Heart right ventricle (tissue), 16 donors: ENCODE measurements around the gene PRDX5. TPM values are rescaled to one million over a fixed set of nuclear protein-coding genes. Genes with fewer than 3 reads are reported as not detected.

Experiments used
- ATAC-seq, 8 donors: fragments of 200-7000 bp; cut with Tn5 transposase; one replicate each; pipeline ENCODE4 v1.9.1; 2020; ENCODE audit warnings: mild to moderate bottlenecking in 8 of 8, moderate library complexity in 8 of 8, moderate number of reproducible peaks in 1 of 8
- DNase-seq, 2 donors: peaks; one replicate each; pipeline ENCODE4 v3.0.0-alpha.2; 2020
- H3K27ac ChIP-seq, 10 donors: fragments of 200-600 bp; sonication (generic) in 2 of 10; one replicate each; pipeline versions ENCODE4 v1.5.0 to v1.8.0; 2020 to 2022; ENCODE audit warnings: mild to moderate bottlenecking in 3 of 10
- H3K27me3 ChIP-seq, 7 donors: fragments of 200-600 bp; one replicate each; pipeline ENCODE4 v1.8.0; 2021 to 2022; ENCODE audit warnings: mild to moderate bottlenecking in 2 of 7
- H3K36me3 ChIP-seq, 9 donors: fragments of 200-600 bp; sonication (generic) in 1 of 9; one replicate each; pipeline versions ENCODE4 v1.5.0 to v1.8.0; 2020 to 2022; ENCODE audit warnings: mild to moderate bottlenecking in 2 of 9
- H3K4me1 ChIP-seq, 9 donors: fragments of 200-600 bp; sonication (generic) in 1 of 9; one replicate each; pipeline versions ENCODE4 v1.5.0 to v1.8.0; 2020 to 2022; ENCODE audit warnings: mild to moderate bottlenecking in 4 of 9
- H3K4me3 ChIP-seq, 10 donors: fragments of 200-600 bp; sonication (generic) in 2 of 10; one replicate each; pipeline versions ENCODE4 v1.5.0 to v1.8.0; 2020 to 2022; ENCODE audit warnings: mild to moderate bottlenecking in 7 of 10, moderate library complexity in 2 of 10
- H3K9me3 ChIP-seq, 11 donors: fragments of 200-600 bp in 10 of 11; sonication (generic) in 2 of 11; one replicate each; pipeline versions ENCODE4 v1.5.0 to v1.8.0; 2013 to 2022; ENCODE audit warnings: mild to moderate bottlenecking in 2 of 11, control low read depth in 1 of 11, moderate library complexity in 1 of 11
- WGBS, 2 donors: extraction: QIAGEN DNeasy Blood & Tissue Kit; methylation state at CpG; one replicate each; pipeline ENCODE4 v1.1.7; 2013; ENCODE audit warnings: inconsistent platforms in 1 of 2; 5-methylcytosine and 5-hydroxymethylcytosine counted together
- intact Hi-C, 10 donors: fragments of 100-400 bp; cut with DNase I; formaldehyde crosslinking; loops; one replicate each; pipeline versions ENCODE4 v1.11.1 to v1.14.2; 2022
- polyA plus RNA-seq, 2 donors: library from polyadenylated mRNA; stranded (reverse); fragments of 200-250 nt; gene quantifications; one replicate each; pipeline ENCODE4 v1.2.3, GENCODE V29; 2013
- total RNA-seq, 10 donors: library from RNA; stranded (reverse); fragmentation: NEBNext Ultra II Directional in 3 of 10; extraction: Animal tissue kit (Norgen Biotek cat#: 25700) in 3 of 10; gene quantifications; one replicate each; pipeline versions ENCODE4 v1.2.1 to v1.2.4, GENCODE V29; 2021 to 2023
- TF ChIP-seq, protein P1 (sequence below), 9 donors: fragments of 200-600 bp; sonication (generic) in 2 of 9; IDR thresholded peaks; one replicate each; pipeline versions ENCODE4 v1.5.0 to v1.8.0; 2021 to 2022; ENCODE audit warnings: antibody characterized with exemption in 9 of 9, mild to moderate bottlenecking in 5 of 9, moderate library complexity in 1 of 9
- donor health status: Arrhythmogenic right ventricular cardiomyopathy.
- donor health status: ischemic (EF 13 %, LVEDD 7.1; RV severe dilation, severe dysfunction).
- donor health status: healthy with polysubstance abuse.
- donor health status: DM: no; HTN: yes; CAD: no.
- donor health status: DM: no; HTN: no; CAD: no.
- donor health status: ischemic (EF 25% LVEDD 6.9; RV normal size, moderate dysfunction).
- donor health status: ischemic (EF 25% LVEDD 5.7; RV mildly dilated, moderate dysfunction).
- donor health status: healthy.
- donor health status: DM: yes; HTN: yes; CAD: no.
- donor health status: Ischemic cardiomyopathy.
- donor health status: ischemic (EF 35%, LVEDD 5.7; RV mildly dilated, moderate dysfunction).
- donor health status: nonischemic (EF 11% LVEDD 7.7; RV severe dilation, severe dysfunction).
- donor health status: DM: yes; HTN: yes; CAD: no.
- donor health status: PGD.
- donor health status: ischemic (EF 29% LVEDD 5.4; RV normal size, mild dysfunction).
- donor health status: nonischemic (EF 23%, LVEDD 6.1; RV moderate dilation, normal function).

Gene PRDX5
- total and polyA plus RNA-seq, 12 donors = 264 to 750 (median 292) TPM

DNA sequence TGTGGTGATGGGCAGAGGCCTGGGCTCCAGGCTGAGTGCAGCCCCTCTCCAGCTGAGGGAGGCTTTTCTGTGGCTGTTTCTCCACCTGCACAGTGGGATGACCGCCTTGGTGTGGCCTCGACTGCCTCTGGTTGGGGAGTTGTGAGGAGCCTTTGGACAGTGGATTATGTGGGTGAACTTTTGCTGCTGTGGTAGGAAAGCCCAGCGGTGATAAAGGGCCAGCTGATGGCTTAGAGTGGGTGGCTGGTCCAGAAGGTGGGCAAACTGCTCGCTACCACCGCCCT, 13.9 kb upstream of the PRDX5 start:
- 59 to 63% methylated on average over 5 of the region's 5 CpGs for WGBS, 2 donors
- peaks cover 0 to 31% (median 26%) of the 10 kb centered on the region in 7 donors for H3K27me3 ChIP-seq
- peak overlapping the region in 9 of 10 donors; percentile 90 to 98 (median 96) for H3K27ac ChIP-seq
- H3K36me3 ChIP-seq = peaks cover 0 to 16% (median 0%) of the 10 kb centered on the region in 9 donors
- H3K4me3 ChIP-seq = peak overlapping the region in 8 of 10 donors; percentile 54 to 93 (median 77)
- DNase-seq (no peak), ATAC-seq (no peak)
- TF ChIP-seq, protein P1, sequence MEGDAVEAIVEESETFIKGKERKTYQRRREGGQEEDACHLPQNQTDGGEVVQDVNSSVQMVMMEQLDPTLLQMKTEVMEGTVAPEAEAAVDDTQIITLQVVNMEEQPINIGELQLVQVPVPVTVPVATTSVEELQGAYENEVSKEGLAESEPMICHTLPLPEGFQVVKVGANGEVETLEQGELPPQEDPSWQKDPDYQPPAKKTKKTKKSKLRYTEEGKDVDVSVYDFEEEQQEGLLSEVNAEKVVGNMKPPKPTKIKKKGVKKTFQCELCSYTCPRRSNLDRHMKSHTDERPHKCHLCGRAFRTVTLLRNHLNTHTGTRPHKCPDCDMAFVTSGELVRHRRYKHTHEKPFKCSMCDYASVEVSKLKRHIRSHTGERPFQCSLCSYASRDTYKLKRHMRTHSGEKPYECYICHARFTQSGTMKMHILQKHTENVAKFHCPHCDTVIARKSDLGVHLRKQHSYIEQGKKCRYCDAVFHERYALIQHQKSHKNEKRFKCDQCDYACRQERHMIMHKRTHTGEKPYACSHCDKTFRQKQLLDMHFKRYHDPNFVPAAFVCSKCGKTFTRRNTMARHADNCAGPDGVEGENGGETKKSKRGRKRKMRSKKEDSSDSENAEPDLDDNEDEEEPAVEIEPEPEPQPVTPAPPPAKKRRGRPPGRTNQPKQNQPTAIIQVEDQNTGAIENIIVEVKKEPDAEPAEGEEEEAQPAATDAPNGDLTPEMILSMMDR (IDR thresholded peaks at IDR 0.05) = no peak
- H3K4me1 ChIP-seq = peaks cover 23 to 57% (median 49%) of the 10 kb centered on the region in 9 donors
- intact Hi-C loops = loop anchor here in 6 of 10 donors (2.0 to 5.0 kb wide), 7 partner anchors 19 to 102 kb away; partner anchors contain the start of genes BAD (in 2 of the 6), GPR137 (in 2 of the 6), PPP1R14B (in 2 of the 6) and FERMT3 (in 1 of the 6)
- H3K9me3 ChIP-seq = no peaks in the 10 kb centered on the region

DNA sequence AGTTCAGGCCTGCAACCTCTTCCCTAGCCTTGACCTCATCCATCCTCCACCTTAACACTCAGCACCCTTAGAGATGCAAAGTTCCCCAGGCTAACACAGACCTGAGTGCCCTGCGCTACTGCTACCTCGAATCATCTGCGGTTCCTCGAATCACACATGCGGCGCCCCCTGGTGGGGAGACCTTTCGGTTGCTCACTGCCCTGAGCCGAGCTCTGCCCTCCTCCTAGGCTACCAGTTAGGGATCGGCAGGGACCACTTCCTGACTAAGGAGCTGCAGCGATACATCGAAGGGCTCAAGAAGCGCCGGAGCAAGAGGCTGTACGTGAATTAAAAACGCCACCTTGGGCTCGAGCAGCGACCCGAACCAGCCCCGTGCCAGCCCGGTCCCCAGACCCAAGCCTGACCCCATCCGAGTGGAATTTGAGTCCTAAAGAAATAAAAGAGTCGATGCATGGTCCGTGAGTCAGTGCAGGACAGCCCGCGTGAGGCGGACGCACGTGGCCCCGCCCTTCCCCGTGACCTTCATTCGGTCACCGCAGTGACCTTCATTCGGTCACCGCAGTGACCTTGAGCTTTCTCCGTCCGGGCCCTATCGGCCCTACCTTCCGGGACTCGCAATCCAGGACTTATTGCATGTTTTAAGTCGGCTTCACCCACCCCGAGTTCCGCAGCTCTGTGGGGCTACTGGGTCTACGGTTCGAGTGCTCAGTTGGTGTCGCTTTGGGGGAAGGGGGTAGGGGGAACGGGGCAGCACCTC, 13.4 kb upstream of the PRDX5 start:
- H3K9me3 ChIP-seq = no peaks in the 10 kb centered on the region
- WGBS, 2 donors = 1% methylated on average over 46 of the region's 46 CpGs
- H3K27me3 ChIP-seq = peaks cover 0 to 25% (median 20%) of the 10 kb centered on the region in 7 donors
- intact Hi-C loops = loop anchor here in 6 of 10 donors (1.0 to 5.0 kb wide), 8 partner anchors 13 to 102 kb away; partner anchors contain the start of genes BAD (in 2 of the 6), GPR137 (in 2 of the 6), PPP1R14B (in 2 of the 6) and FERMT3 (in 1 of the 6)
- TF ChIP-seq, protein P1 (IDR thresholded peaks at IDR 0.05) = peak; percentile 84 to 96 (median 91)
- H3K4me1 ChIP-seq = peaks cover 18 to 55% (median 44%) of the 10 kb centered on the region in 9 donors
- H3K4me3 ChIP-seq = peak overlapping the region; percentile 36 to 93 (median 75)
- ATAC-seq = peak; percentile 26 to 77 (median 60)
- peaks cover 0 to 18% (median 0%) of the 10 kb centered on the region in 9 donors for H3K36me3 ChIP-seq
- H3K27ac ChIP-seq = peak overlapping the region; percentile 90 to 98 (median 96)
- DNase-seq = peak; percentile 93 to 94

DNA sequence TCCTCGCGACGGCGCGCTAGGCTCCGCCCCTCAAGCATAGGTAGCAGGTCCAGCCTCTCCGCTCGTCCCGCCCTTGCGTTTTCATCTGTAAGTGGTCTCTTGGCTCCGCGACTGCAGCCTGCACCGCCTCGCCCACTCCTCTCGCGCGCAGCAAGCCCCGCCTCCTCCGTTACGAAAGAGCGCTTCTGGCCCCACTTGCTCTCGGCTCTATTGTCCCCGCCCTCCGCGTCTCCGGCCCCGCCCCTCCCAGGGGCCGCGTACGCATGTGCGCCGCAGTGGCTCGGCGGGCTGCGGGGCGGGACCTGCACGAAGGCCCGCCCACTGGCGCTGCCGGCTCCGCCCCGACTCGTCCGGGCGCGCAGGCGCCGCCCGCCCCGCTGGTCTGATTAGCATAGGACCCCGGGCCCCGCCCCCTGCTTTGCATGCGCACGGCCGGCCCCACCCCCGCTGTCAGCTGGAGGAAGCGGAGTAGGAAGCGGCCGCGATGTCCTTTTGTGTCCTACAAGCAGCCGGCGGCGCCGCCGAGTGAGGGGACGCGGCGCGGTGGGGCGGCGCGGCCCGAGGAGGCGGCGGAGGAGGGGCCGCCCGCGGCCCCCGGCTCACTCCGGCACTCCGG, 12.7 kb upstream of the PRDX5 start, which contains the start of gene ESRRA:
ESRRA (plus strand) TSS at position 450 of the 616 bp plus-strand sequence. CDS start 1,656 bp downstream, outside the sequence.
- H3K9me3 ChIP-seq = no peaks in the 10 kb centered on the region
- peaks cover 0 to 19% (median 14%) of the 10 kb centered on the region in 7 donors for H3K27me3 ChIP-seq
- peak; percentile 85 to 94 (median 90) for ATAC-seq
- peak within 1 kb of the TSS; percentile 90 to 98 (median 96) for H3K27ac ChIP-seq
- peak; percentile 99 to 100 for DNase-seq
- H3K36me3 ChIP-seq = peaks cover 0 to 18% (median 0%) of the 10 kb centered on the region in 9 donors
- peaks cover 12 to 49% (median 37%) of the 10 kb centered on the region in 9 donors for H3K4me1 ChIP-seq
- 0 to 1% methylated on average over 46 to 72 of the region's 81 CpGs for WGBS, 2 donors
- TF ChIP-seq, protein P1 (IDR thresholded peaks at IDR 0.05) = no peak
- H3K4me3 ChIP-seq = peak within 1 kb of the TSS; percentile 63 to 93 (median 76)
- intact Hi-C loops = loop anchor here in 2 of 10 donors (1.0 to 2.0 kb wide), 4 partner anchors 12 to 58 kb away; partner anchors contain the start of genes BAD (in 2 of the 2), GPR137 (in 2 of the 2), PPP1R14B (in 1 of the 2) and TRMT112 (in 1 of the 2)
